ENCODE results near the gene GAPVD1. TPM values are rescaled to one million over a fixed set of nuclear protein-coding genes. Genes with fewer than 3 reads are reported as not detected.

Gene GAPVD1
- total RNA-seq, 1 experiment from 2014 or later = 39.5 TPM

- Mint-ChIP-seq H3K36me3 (ENCODE audit: insufficient read depth in 1 of 3, low read depth in 3 of 3) (peaks cover 8 to 43% (median 23%) of the 10 kb centered on the region in 3 experiments; a peak in 6 of 7 replicates), H3K9me3 (no peaks in the 10 kb centered on the region)
- H3K56ac ChIP-seq (ENCODE audit: insufficient read length, low read depth, low read length) = no peak overlapping the region
Observed at GRCh38 chr9:125338929-125339328, 77.3 kb downstream of the GAPVD1 start.

More at GRCh38 chr9:125338929-125339328, 77.3 kb downstream of the GAPVD1 start:
- no peak overlapping the region for H2AK5ac ChIP-seq (ENCODE audit: insufficient read length, low read length)
- peaks cover 3% of the 10 kb centered on the region; the same call in 1 of the 2 replicates for H3K4me1 ChIP-seq (ENCODE audit: insufficient read depth, low read length)
- Mint-ChIP-seq H3K27ac (no peak overlapping the region), H3K4me1 (peaks cover 18 to 20% of the 10 kb centered on the region in 2 experiments), H3K27me3 (ENCODE audit: low read depth) (no peaks in the 10 kb centered on the region), H3K4me3 (no peak overlapping the region)
- H3K9me3 ChIP-seq (ENCODE audit: control insufficient read depth, low read depth, low read length) = no peaks in the 10 kb centered on the region
- DNase-seq = no peak
- no peak overlapping the region for H2BK20ac ChIP-seq (ENCODE audit: low read depth, low read length, poor library complexity, severe bottlenecking)
- no peak overlapping the region for H3K9ac ChIP-seq (ENCODE audit: extremely low read depth, insufficient read length, low read length)
- no peak overlapping the region for H3K27ac ChIP-seq (ENCODE audit: insufficient read length, low read depth, low read length)
- H4K91ac ChIP-seq (ENCODE audit: insufficient read length, low read depth, low read length) = no peak overlapping the region
- H3K27me3 ChIP-seq (ENCODE audit: insufficient read depth, low read length) = no peaks in the 10 kb centered on the region
- no peaks in the 10 kb centered on the region for H3K79me2 ChIP-seq (ENCODE audit: insufficient read depth, low read length)
- no peak overlapping the region for H4K8ac ChIP-seq (replicated peaks; ENCODE audit: insufficient read length, low read depth, low read length)
- no peak for TF ChIP-seq CTCF (conservative IDR thresholded peaks at IDR 0.05)
- H2BK120ac ChIP-seq (ENCODE audit: low read depth, low read length, poor library complexity, severe bottlenecking) = no peak overlapping the region
- no peak overlapping the region for H2BK12ac ChIP-seq (ENCODE audit: insufficient read length, low read depth, low read length)
- no peak overlapping the region for H3K4ac ChIP-seq (ENCODE audit: low read depth, low read length)
- H3K4me2 ChIP-seq (ENCODE audit: insufficient read depth, insufficient read length, low read length) = no peak overlapping the region
- WGBS (ENCODE audit: extremely low coverage, insufficient read length, low lambda C conversion rate) = no CpG with 5 or more reads among the region's 3 CpGs
- H4K20me1 ChIP-seq (ENCODE audit: control insufficient read depth, insufficient read depth, insufficient read length) = no peaks in the 10 kb centered on the region
- H3K23ac ChIP-seq (ENCODE audit: insufficient read length, low read depth, low read length) = no peak overlapping the region
- no peak overlapping the region for H3T11ph ChIP-seq (ENCODE audit: low read length)
- no peak overlapping the region for H3K18ac ChIP-seq (ENCODE audit: insufficient read length, low read depth, low read length)
- no peak overlapping the region for H4K5ac ChIP-seq (ENCODE audit: insufficient read length, low read depth, low read length)
- no peak overlapping the region for H2BK5ac ChIP-seq (ENCODE audit: insufficient read length, low read length)
- H2BK15ac ChIP-seq (ENCODE audit: low read depth, low read length) = no peak overlapping the region
- H3K23me2 ChIP-seq (ENCODE audit: insufficient read length, low read depth, low read length, poor library complexity, severe bottlenecking) = no peaks in the 10 kb centered on the region
- no peak overlapping the region for H2AFZ ChIP-seq (ENCODE audit: low read length)
- H3K79me1 ChIP-seq (ENCODE audit: insufficient read depth, low read depth, low read length, poor library complexity, severe bottlenecking) = peaks cover 2% of the 10 kb centered on the region
- no peak overlapping the region for H3K14ac ChIP-seq (ENCODE audit: insufficient read depth, low read length)

All from H9 (cell line).